ENCODE data around the gene ZNHIT1. TPM values are rescaled to one million over a fixed set of nuclear protein-coding genes. Genes with fewer than 3 reads are reported as not detected.

The ZNHIT1 gene
- total RNA-seq, 2 donors from 2014 or later = 51.4 to 74.8 TPM

- peaks cover 33% of the 10 kb centered on the region for H3K4me1 ChIP-seq
- no peaks in the 10 kb centered on the region for H3K36me3 ChIP-seq (replicated peaks in 1 of 2; ENCODE audit: insufficient read depth in 1 of 2, low read depth in 2 of 2)
- TF ChIP-seq POLR2A (IDR thresholded peaks at IDR 0.05) = peak; percentile 32 to 89 (median 85)
- TF ChIP-seq CTCF (IDR thresholded peaks at IDR 0.05) = peak; percentile 86 to 95 (median 91)
- 0% methylated on average over 41 of the region's 45 CpGs; no CpG with 5 or more reads in 1 of the 2 donors for WGBS, 2 donors
- H3K27ac ChIP-seq = peak within 1 kb of the TSS; percentile 91 to 95 (median 94)
- DNase-seq = peak; percentile 95 to 97 (median 96)
- intact Hi-C loops (cut with DNase I) = no loop called here
- H3K27me3 ChIP-seq = no peaks in the 10 kb centered on the region
- peak; percentile 95 for ATAC-seq
- no peaks in the 10 kb centered on the region for H3K9me3 ChIP-seq
- peak within 1 kb of the TSS; percentile 59 to 90 for H3K4me3 ChIP-seq
These were observed 26.6 kb downstream of the ZNHIT1 start, which contains the start of gene FIS1 for GRCh38 chr7:101244375-101245146. Gene FIS1, minus strand, starts transcription at chr7:101245081. Its CDS starts 77 bp downstream, at chr7:101245004.

GRCh38 chr7:101245147-101245668 lies 27.2 kb downstream of the ZNHIT1 start:
- H3K9me3 ChIP-seq = no peaks in the 10 kb centered on the region
- intact Hi-C loops (cut with DNase I) = no loop called here
- ATAC-seq = no peak
- H3K27ac ChIP-seq = peak overlapping the region; percentile 91 to 95 (median 94)
- no peak for DNase-seq
- no peaks in the 10 kb centered on the region for H3K36me3 ChIP-seq (replicated peaks in 1 of 2; ENCODE audit: insufficient read depth in 1 of 2, low read depth in 2 of 2)
- WGBS, 2 donors = 29 to 91% methylated on average over 7 to 32 of the region's 32 CpGs
- no peaks in the 10 kb centered on the region for H3K27me3 ChIP-seq
- peak overlapping the region; percentile 59 to 90 for H3K4me3 ChIP-seq
- peaks cover 34% of the 10 kb centered on the region for H3K4me1 ChIP-seq
- TF ChIP-seq POLR2A (IDR thresholded peaks at IDR 0.05) (peak in 2 of 3 donors; percentile 2 to 41), CTCF (IDR thresholded peaks at IDR 0.05) (no peak)

- 93 to 100% methylated on average over 5 of the region's 5 CpGs for WGBS, 2 donors
- no peak for DNase-seq
- Histone ChIP-seq H3K4me1 (peaks cover 45% of the 10 kb centered on the region), H3K27ac (no peak overlapping the region), H3K27me3 (no peaks in the 10 kb centered on the region), H3K36me3 (replicated peaks in 1 of 2; ENCODE audit: insufficient read depth in 1 of 2, low read depth in 2 of 2) (no peaks in the 10 kb centered on the region), H3K9me3 (no peaks in the 10 kb centered on the region), H3K4me3 (no peak overlapping the region)
- no peak for ATAC-seq
- intact Hi-C loops (cut with DNase I) = no loop called here
- TF ChIP-seq CTCF (IDR thresholded peaks at IDR 0.05) (no peak), POLR2A (IDR thresholded peaks at IDR 0.05) (no peak)
These were observed 30.3 kb downstream of the ZNHIT1 start for GRCh38 chr7:101248276-101248675.

- Histone ChIP-seq H3K27ac (no peak overlapping the region), H3K36me3 (replicated peaks in 1 of 2; ENCODE audit: insufficient read depth in 1 of 2, low read depth in 2 of 2) (no peaks in the 10 kb centered on the region), H3K4me1 (peaks cover 34% of the 10 kb centered on the region), H3K27me3 (no peaks in the 10 kb centered on the region), H3K9me3 (no peaks in the 10 kb centered on the region), H3K4me3 (no peak overlapping the region)
- ATAC-seq (no peak), DNase-seq (no peak)
- WGBS, 2 donors = 87 to 88% methylated on average over 3 of the region's 3 CpGs
- intact Hi-C loops (cut with DNase I) = no loop called here
- no peak for TF ChIP-seq CTCF (IDR thresholded peaks at IDR 0.05)
- no peak for TF ChIP-seq POLR2A (IDR thresholded peaks at IDR 0.05)
These were observed 32.4 kb downstream of the ZNHIT1 start for GRCh38 chr7:101250324-101250723.

Data from body of pancreas (tissue), 4 donors.